ENCODE data around the gene SUGCT. TPM values are rescaled to one million over a fixed set of nuclear protein-coding genes. Genes with fewer than 3 reads are reported as not detected.

SUGCT gene
- total RNA-seq, 2 donors from 2014 or later: 3.3 to 15.2 TPM

DNA sequence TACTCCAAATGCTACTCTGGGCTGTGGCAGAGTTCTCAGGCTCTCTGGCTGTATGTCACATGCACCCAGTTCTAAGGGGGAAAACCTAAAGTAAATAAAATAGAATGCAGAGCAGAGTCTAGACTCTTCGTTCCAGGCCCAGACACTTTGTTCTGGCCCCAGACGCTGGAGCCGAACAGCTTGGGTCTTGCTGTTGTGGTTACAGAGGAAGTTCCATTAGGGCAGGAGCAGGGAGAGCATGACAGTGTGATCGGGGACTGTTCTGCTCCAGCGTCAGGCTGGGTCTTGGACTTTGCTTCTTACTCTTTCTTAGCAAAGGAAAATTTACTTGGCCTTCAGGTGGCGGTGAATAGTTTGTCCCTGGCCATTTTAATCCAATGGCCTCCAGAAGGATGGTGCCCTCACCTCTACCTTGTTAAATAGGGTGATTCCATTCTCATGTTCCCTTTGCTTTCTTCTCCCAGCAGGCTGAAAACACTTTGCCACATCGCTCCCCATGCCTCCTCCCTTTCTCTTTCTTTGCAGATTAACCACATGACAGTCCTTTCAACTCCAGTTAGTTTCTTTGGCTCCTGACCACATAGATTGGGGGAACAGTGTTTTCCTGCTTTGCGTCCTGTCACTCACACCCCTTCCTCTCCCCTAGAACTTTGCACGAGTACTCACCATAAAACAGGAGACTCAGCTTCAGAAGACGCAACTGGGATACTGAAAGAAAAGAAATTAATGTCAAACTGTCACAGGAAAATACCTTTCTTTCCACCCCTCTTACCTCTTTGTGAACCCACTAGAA, 730.8 kb downstream of the SUGCT start:
- Histone ChIP-seq H3K36me3 (no peaks in the 10 kb centered on the region), H3K9me3 (no peaks in the 10 kb centered on the region), H3K4me1 (ENCODE audit: control insufficient read depth in 1 of 2, low read depth in 2 of 2) (peaks cover 0 to 14% of the 10 kb centered on the region in 2 donors), H3K27ac (peak overlapping the region; percentile 20 to 36), H3K27me3 (replicated peaks; ENCODE audit: insufficient read depth) (no peaks in the 10 kb centered on the region), H3K4me3 (peak overlapping the region; percentile 20)
- TF ChIP-seq, protein P1, sequence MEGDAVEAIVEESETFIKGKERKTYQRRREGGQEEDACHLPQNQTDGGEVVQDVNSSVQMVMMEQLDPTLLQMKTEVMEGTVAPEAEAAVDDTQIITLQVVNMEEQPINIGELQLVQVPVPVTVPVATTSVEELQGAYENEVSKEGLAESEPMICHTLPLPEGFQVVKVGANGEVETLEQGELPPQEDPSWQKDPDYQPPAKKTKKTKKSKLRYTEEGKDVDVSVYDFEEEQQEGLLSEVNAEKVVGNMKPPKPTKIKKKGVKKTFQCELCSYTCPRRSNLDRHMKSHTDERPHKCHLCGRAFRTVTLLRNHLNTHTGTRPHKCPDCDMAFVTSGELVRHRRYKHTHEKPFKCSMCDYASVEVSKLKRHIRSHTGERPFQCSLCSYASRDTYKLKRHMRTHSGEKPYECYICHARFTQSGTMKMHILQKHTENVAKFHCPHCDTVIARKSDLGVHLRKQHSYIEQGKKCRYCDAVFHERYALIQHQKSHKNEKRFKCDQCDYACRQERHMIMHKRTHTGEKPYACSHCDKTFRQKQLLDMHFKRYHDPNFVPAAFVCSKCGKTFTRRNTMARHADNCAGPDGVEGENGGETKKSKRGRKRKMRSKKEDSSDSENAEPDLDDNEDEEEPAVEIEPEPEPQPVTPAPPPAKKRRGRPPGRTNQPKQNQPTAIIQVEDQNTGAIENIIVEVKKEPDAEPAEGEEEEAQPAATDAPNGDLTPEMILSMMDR (IDR thresholded peaks at IDR 0.05): no peak
- DNase-seq (ENCODE audit: low spot score) (no peak), ATAC-seq (ENCODE audit: insufficient number of reproducible peaks, low FRiP score, low read depth) (no peak)

DNA sequence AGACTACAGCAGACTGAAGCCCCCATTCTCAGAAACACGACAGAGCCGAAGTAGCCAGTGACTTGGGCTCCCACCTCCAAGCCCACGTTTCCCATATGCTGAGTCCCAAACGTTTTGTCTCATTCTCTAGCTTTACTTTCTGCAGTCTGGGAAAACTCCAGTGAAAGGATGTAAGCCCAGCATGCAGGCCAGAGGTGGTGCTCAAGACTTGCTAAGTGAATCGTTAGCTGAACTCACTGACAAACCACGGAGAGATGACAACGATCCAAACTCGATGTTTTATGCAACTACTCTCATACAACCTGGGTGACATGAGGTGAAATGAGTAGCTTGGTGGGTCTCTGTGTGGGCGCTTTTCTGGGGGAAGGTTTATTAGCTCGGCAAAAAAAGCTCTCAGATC, 731.8 kb downstream of the SUGCT start:
- Histone ChIP-seq H3K4me1 (ENCODE audit: control insufficient read depth in 1 of 2, low read depth in 2 of 2) (peaks cover 0 to 14% of the 10 kb centered on the region in 2 donors), H3K9me3 (no peaks in the 10 kb centered on the region), H3K27ac (no peak overlapping the region), H3K4me3 (no peak overlapping the region), H3K36me3 (no peaks in the 10 kb centered on the region), H3K27me3 (replicated peaks; ENCODE audit: insufficient read depth) (no peaks in the 10 kb centered on the region)
- ATAC-seq (ENCODE audit: insufficient number of reproducible peaks, low FRiP score, low read depth): no peak
- DNase-seq (ENCODE audit: low spot score): no peak
- TF ChIP-seq, protein P1 (IDR thresholded peaks at IDR 0.05): no peak

DNA sequence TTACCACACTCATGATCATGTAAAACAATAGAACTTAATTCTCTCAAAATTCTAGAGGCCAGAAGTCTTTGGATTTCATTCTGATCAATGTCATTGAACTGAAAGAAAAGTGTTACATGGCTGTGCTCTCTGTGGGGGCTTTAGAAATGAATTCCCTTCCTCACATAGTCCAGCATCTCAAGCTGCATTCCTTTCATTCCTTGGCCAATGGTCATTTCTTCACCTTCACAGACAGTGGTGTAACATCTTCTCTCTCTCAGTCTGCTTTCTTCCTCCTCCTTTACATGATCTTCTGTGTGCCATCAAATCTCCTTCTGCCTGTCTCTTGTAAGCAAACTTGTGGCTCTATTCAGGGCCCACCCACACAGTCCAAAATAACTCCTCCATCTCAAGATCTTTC, 735.3 kb downstream of the SUGCT start:
- ATAC-seq (ENCODE audit: insufficient number of reproducible peaks, low FRiP score, low read depth) (no peak), DNase-seq (ENCODE audit: low spot score) (no peak)
- Histone ChIP-seq H3K27me3 (replicated peaks; ENCODE audit: insufficient read depth) (no peaks in the 10 kb centered on the region), H3K4me3 (no peak overlapping the region), H3K36me3 (no peaks in the 10 kb centered on the region), H3K27ac (no peak overlapping the region), H3K9me3 (no peaks in the 10 kb centered on the region), H3K4me1 (ENCODE audit: control insufficient read depth in 1 of 2, low read depth in 2 of 2) (peaks cover 0 to 10% of the 10 kb centered on the region in 2 donors)
- TF ChIP-seq, protein P1 (IDR thresholded peaks at IDR 0.05): no peak

DNA sequence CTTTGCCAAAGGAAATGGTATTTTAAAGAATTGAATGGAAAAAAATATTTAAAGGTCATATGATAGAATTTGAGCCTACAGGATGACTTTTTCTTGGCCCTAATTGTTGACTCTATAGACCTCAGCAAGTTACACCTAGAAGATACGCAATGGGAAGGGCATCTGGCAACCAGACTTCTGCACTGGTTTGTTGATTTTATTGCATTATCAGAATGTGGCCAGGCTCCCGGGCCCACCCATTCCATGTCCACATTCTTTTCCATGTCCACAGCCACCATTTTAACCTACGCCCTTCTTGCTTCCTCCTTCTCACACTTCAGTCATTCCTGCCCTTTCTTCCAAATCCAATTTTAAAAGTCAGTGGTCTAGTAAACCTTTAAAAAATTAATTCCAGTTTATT, 738.4 kb downstream of the SUGCT start:
- H3K36me3 ChIP-seq: no peaks in the 10 kb centered on the region
- DNase-seq (ENCODE audit: low spot score) (no peak), ATAC-seq (ENCODE audit: insufficient number of reproducible peaks, low FRiP score, low read depth) (no peak)
- TF ChIP-seq, protein P1 (IDR thresholded peaks at IDR 0.05): no peak
- H3K4me1 ChIP-seq (ENCODE audit: control insufficient read depth in 1 of 2, low read depth in 2 of 2): no peaks in the 10 kb centered on the region
- H3K27me3 ChIP-seq (replicated peaks; ENCODE audit: insufficient read depth): no peaks in the 10 kb centered on the region
- no peak overlapping the region for H3K27ac ChIP-seq
- no peaks in the 10 kb centered on the region for H3K9me3 ChIP-seq
- no peak overlapping the region for H3K4me3 ChIP-seq

DNA sequence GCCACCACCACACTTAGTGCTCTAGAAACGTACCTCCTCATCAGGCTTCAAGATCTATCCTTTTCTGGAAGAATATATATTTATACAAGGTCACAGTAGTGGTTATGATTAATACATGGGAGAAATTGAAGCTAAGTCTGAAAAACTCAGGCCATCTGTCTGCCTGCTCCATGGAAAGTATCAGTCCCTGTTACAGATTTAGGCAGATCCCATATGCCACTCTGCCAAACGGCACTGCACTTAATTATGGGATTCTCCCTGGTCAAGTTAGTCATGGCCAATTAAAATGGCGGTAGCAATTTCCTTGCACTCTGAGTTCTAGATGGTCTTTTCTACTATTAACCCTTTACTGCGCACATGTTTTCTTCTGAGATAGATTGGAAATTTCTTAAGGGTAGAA, 740.0 kb downstream of the SUGCT start:
- Histone ChIP-seq H3K4me3 (no peak overlapping the region), H3K36me3 (no peaks in the 10 kb centered on the region), H3K9me3 (no peaks in the 10 kb centered on the region), H3K4me1 (ENCODE audit: control insufficient read depth in 1 of 2, low read depth in 2 of 2) (no peaks in the 10 kb centered on the region), H3K27me3 (replicated peaks; ENCODE audit: insufficient read depth) (no peaks in the 10 kb centered on the region), H3K27ac (no peak overlapping the region)
- DNase-seq (ENCODE audit: low spot score): no peak
- no peak for ATAC-seq (ENCODE audit: insufficient number of reproducible peaks, low FRiP score, low read depth)
- TF ChIP-seq, protein P1 (IDR thresholded peaks at IDR 0.05): no peak

Data from thoracic aorta (tissue), 2 donors.